GM12892 (cell line): ENCODE measurements around the gene DHCR24. TPM values are rescaled to one million over a fixed set of nuclear protein-coding genes. Genes with fewer than 3 reads are reported as not detected.
"Not testable (repeated sequence)": the region's sequence is repeated elsewhere in the genome, so short reads cannot be mapped to it uniquely, and the experiment has no call there.

ENCODE experiments used
- DNase-seq: peaks from one replicate; pipeline ENCODE4 v3.0.0; 2011; ENCODE audit not compliant: insufficient read length
- FAIRE-seq: peaks from 2 replicates; lab custom pipeline; 2011; peaks lifted over from hg19 to GRCh38; lab: Jason Lieb, UNC
- POLR2A ChIP-seq: IDR thresholded peaks from 2 replicates; pipeline ENCODE4 v1.6.1; 2011; ENCODE audit warnings: low read depth, low read length, control low read depth
- POLR2AphosphoS5 ChIP-seq: IDR thresholded peaks from 2 replicates; pipeline ENCODE4 v1.6.1; 2011; ENCODE audit warnings: low read depth, low read length, control low read depth
- TAF1 ChIP-seq: IDR thresholded peaks from 2 replicates; pipeline ENCODE4 v1.6.1; 2011; ENCODE audit warnings: low read depth, mild to moderate bottlenecking, control low read depth, low read length, borderline replicate concordance
- polyA plus RNA-seq: library from polyadenylated mRNA; unstranded; fragments of >200 nt; gene quantifications from one replicate; pipeline ENCODE4 v1.2.1, GENCODE V29; 2012; ENCODE audit warnings: missing spikeins, inconsistent platforms; ENCODE audit not compliant: missing spikeins

The DHCR24 gene
- 44.2 TPM for polyA plus RNA-seq

- TF ChIP-seq TAF1 (peak; percentile 66), POLR2A (peak; percentile 83), POLR2AphosphoS5 (peak; percentile 82)
Measured at GRCh38 chr1:54886724-54887664, at the start of gene DHCR24. Gene DHCR24, minus strand, starts transcription at chr1:54887195. Its CDS starts 76 bp downstream, at chr1:54887119.

GRCh38 chr1:54936791-54937190 lies 49.8 kb upstream of the DHCR24 start:
- FAIRE-seq (no peak), DNase-seq (no peak)
- TF ChIP-seq TAF1 (no peak), POLR2AphosphoS5 (no peak)

More at GRCh38 chr1:54886724-54887664, at the start of gene DHCR24:
- FAIRE-seq, result peak; percentile 85
- DNase-seq, result peak; percentile 98

GRCh38 chr1:54934869-54935268 lies 47.9 kb upstream of the DHCR24 start:
- DNase-seq, result no peak
- no peak for TF ChIP-seq POLR2AphosphoS5
- TF ChIP-seq TAF1, result no peak
- no peak for TF ChIP-seq POLR2A
- FAIRE-seq, result no peak

GRCh38 chr1:54934081-54934480 lies 47.1 kb upstream of the DHCR24 start:
- DNase-seq, result not testable (repeated sequence)

GRCh38 chr1:54931275-54931840 lies 44.4 kb upstream of the DHCR24 start:
- TF ChIP-seq POLR2A, result no peak
- TF ChIP-seq POLR2AphosphoS5, result no peak
- TF ChIP-seq TAF1, result no peak
- FAIRE-seq, result no peak
- DNase-seq, result no peak

More at GRCh38 chr1:54934081-54934480, 47.1 kb upstream of the DHCR24 start:
- not testable (repeated sequence) for FAIRE-seq

DNA sequence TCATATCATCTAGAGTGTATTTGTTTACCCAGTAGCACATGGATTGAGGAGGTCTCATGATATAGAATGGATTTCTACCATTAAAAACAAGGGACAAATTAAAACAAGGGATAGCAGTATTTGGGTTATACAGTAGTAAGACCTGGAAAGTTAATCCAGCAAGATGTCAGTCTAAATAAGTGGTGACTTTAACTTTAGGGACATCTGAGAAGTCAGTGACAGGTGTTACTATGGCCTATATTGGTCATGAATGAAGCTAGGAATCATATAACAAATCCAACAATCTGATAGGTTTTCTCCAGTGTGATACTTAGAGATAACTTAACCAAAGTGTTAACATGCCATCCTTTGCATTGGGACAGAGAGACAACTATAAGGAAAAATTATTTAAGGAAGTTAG lies 42.7 kb upstream of the DHCR24 start:
- TF ChIP-seq POLR2AphosphoS5 (no peak), POLR2A (no peak), TAF1 (no peak)
- DNase-seq (no peak), FAIRE-seq (no peak)

GRCh38 chr1:54928327-54928726 lies 41.3 kb upstream of the DHCR24 start:
- DNase-seq (no peak), FAIRE-seq (no peak)
- TF ChIP-seq POLR2AphosphoS5 (no peak), POLR2A (no peak), TAF1 (no peak)

- FAIRE-seq, result no peak
- TF ChIP-seq TAF1 (no peak), POLR2A (no peak), POLR2AphosphoS5 (no peak)
- DNase-seq, result no peak
Measured at GRCh38 chr1:54927472-54928240, 40.7 kb upstream of the DHCR24 start.

- FAIRE-seq, result no peak
- no peak for DNase-seq
- TF ChIP-seq POLR2AphosphoS5, result no peak
- TF ChIP-seq TAF1, result no peak
Measured at GRCh38 chr1:54926970-54927369, 40.0 kb upstream of the DHCR24 start.

DNA sequence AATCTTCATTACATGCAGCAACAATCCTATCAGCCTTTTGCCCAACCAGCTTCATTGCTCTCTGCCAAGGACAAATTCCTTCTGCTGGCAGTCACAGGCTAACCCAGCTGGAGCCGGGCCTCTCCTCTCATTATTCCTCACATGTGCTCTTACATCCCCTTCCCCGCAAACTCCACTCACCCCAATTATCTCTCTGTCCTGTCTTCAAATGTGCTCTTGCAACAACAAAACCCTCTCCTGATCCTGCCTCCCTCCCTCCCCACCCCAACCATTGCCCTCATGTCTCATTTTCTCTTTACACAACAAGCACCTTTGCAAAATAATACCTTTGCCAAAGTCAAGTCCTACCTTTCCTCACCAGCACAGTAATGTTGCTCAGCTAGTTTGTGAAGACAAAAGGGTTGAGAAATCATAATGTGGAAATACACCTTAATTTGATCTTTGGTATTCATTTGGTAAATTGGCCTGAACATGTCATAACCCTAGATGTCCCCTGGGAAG lies 36.0 kb upstream of the DHCR24 start:
- TF ChIP-seq TAF1 (no peak), POLR2AphosphoS5 (no peak), POLR2A (no peak)
- FAIRE-seq (no peak), DNase-seq (no peak)

GRCh38 chr1:54922040-54922761 lies 35.2 kb upstream of the DHCR24 start:
- no peak for DNase-seq
- no peak for FAIRE-seq
- TF ChIP-seq POLR2A, result no peak
- TF ChIP-seq TAF1, result no peak
- TF ChIP-seq POLR2AphosphoS5, result no peak
